CD8-positive, alpha-beta memory T cell (primary cell): ENCODE results near the gene UBE2D3. TPM values are rescaled to one million over a fixed set of nuclear protein-coding genes. Genes with fewer than 3 reads are reported as not detected.

Source experiments
- CTCF ChIA-PET: fragments of 350-600 bp; sonication (Branson Sonifier 250); formaldehyde crosslinking; loops from one replicate; lab custom pipeline; 2021; ENCODE audit warnings: antibody characterized with exemption; lab: Charles Lee
- POLR2A ChIA-PET: fragments of 350-600 bp; sonication (Branson Sonifier 250); formaldehyde crosslinking; loops from one replicate; lab custom pipeline; 2021; ENCODE audit warnings: antibody characterized with exemption; lab: Charles Lee
- DNase-seq, 5 donors: peaks; one replicate each; pipeline versions ENCODE4 v3.0.0 to v3.0.0-alpha.2; 2020 to 2022; ENCODE audit warnings: mixed read lengths in 1 of 5
- H3K27ac ChIP-seq: one replicate; pipeline ENCODE4 v1.7.0; 2013; ENCODE audit warnings: low read depth, mild to moderate bottlenecking, low read length, moderate library complexity
- H3K27me3 ChIP-seq: 2 replicates; pipeline ENCODE4 v1.7.0; 2013; ENCODE audit warnings: low read length, mild to moderate bottlenecking; ENCODE audit not compliant: insufficient read depth, poor library complexity, severe bottlenecking
- H3K36me3 ChIP-seq: 2 replicates; pipeline ENCODE4 v1.7.0; 2013; ENCODE audit warnings: mild to moderate bottlenecking, low read length, moderate library complexity; ENCODE audit not compliant: insufficient read depth
- H3K4me1 ChIP-seq: 2 replicates; pipeline ENCODE4 v1.7.0; 2013; ENCODE audit warnings: mild to moderate bottlenecking, low read length, moderate library complexity; ENCODE audit not compliant: insufficient read depth
- H3K4me3 ChIP-seq: 2 replicates; pipeline ENCODE4 v1.7.0; 2013; ENCODE audit warnings: mild to moderate bottlenecking, low read length
- H3K9me3 ChIP-seq: 2 replicates; pipeline ENCODE4 v1.7.0; 2013; ENCODE audit warnings: mild to moderate bottlenecking, low read length
- H3K27ac Mint-ChIP-seq, 8 donors: one replicate each; pipeline ENCODE4 v1.8.0; 2020 to 2021; ENCODE audit warnings: mixed read lengths in 8 of 8, mild to moderate bottlenecking in 6 of 8, inconsistent platforms in 3 of 8, moderate library complexity in 3 of 8
- H3K27me3 Mint-ChIP-seq, 2 donors: one replicate each; pipeline ENCODE4 v1.8.0; 2020 to 2021; ENCODE audit warnings: mixed read lengths in 2 of 2, mild to moderate bottlenecking in 1 of 2, moderate library complexity in 1 of 2
- H3K36me3 Mint-ChIP-seq, 3 donors: one replicate each; pipeline ENCODE4 v1.8.0; 2020 to 2021; ENCODE audit warnings: mixed read lengths in 3 of 3, inconsistent platforms in 1 of 3, mild to moderate bottlenecking in 1 of 3
- H3K4me1 Mint-ChIP-seq, 3 donors: one replicate each; pipeline ENCODE4 v1.8.0; 2020 to 2021; ENCODE audit warnings: mixed read lengths in 3 of 3, inconsistent platforms in 1 of 3, mild to moderate bottlenecking in 1 of 3
- H3K4me3 Mint-ChIP-seq, 7 donors: one replicate each; pipeline ENCODE4 v1.8.0; 2020 to 2021; ENCODE audit warnings: mixed read lengths in 7 of 7, mild to moderate bottlenecking in 6 of 7, moderate library complexity in 4 of 7, inconsistent platforms in 2 of 7
- H3K9me3 Mint-ChIP-seq, 5 donors: one replicate each; pipeline ENCODE4 v1.8.0; 2020 to 2022; ENCODE audit warnings: mixed read lengths in 5 of 5, mild to moderate bottlenecking in 3 of 5, moderate library complexity in 2 of 5, inconsistent platforms in 1 of 5
- polyA plus RNA-seq: library from polyadenylated mRNA; unstranded; fragments of 300-500 nt; fragmentation: Illumina TruSeq; gene quantifications from one replicate; pipeline ENCODE4 v1.2.3, GENCODE V29; 2021
- total RNA-seq, 2 experiments: library from RNA; stranded (reverse); gene quantifications; one replicate each; pipeline ENCODE4 v1.2.3, GENCODE V29; 2021

UBE2D3 gene
- total and polyA plus RNA-seq, 3 experiments from 2014 or later: 436 to 466 (median 452) TPM

GRCh38 chr4:102775805-102776204, 51.5 kb downstream of the UBE2D3 start:
- H3K4me3 Mint-ChIP-seq: no peak overlapping the region
- no peak overlapping the region for H3K27ac ChIP-seq
- no peaks in the 10 kb centered on the region for H3K9me3 ChIP-seq
- peaks cover 0 to 1% (median 0%) of the 10 kb centered on the region in 3 donors for H3K36me3 Mint-ChIP-seq
- H3K9me3 Mint-ChIP-seq: no peaks in the 10 kb centered on the region
- no peak overlapping the region for H3K4me3 ChIP-seq
- H3K27me3 Mint-ChIP-seq: peaks cover 8 to 16% of the 10 kb centered on the region in 2 donors
- no peaks in the 10 kb centered on the region for H3K4me1 Mint-ChIP-seq
- H3K36me3 ChIP-seq: no peaks in the 10 kb centered on the region
- no peak for DNase-seq
- POLR2A ChIA-PET: interaction anchor here (0.6 kb wide), 1 partner anchor 330 kb away, joined by 4 read pairs; no protein-coding TSS in a partner anchor
- no peak overlapping the region for H3K27ac Mint-ChIP-seq
- CTCF ChIA-PET: no interaction called here
- H3K27me3 ChIP-seq: no peaks in the 10 kb centered on the region
- no peaks in the 10 kb centered on the region for H3K4me1 ChIP-seq

GRCh38 chr4:102774254-102774653, 53.1 kb downstream of the UBE2D3 start:
- Histone ChIP-seq H3K27ac (no peak overlapping the region), H3K36me3 (no peaks in the 10 kb centered on the region), H3K4me3 (no peak overlapping the region), H3K9me3 (no peaks in the 10 kb centered on the region), H3K4me1 (no peaks in the 10 kb centered on the region), H3K27me3 (no peaks in the 10 kb centered on the region)
- H3K9me3 Mint-ChIP-seq: no peaks in the 10 kb centered on the region
- no peak overlapping the region for H3K27ac Mint-ChIP-seq
- no peak for DNase-seq
- H3K4me3 Mint-ChIP-seq: no peak overlapping the region
- H3K27me3 Mint-ChIP-seq: peaks cover 4 to 11% of the 10 kb centered on the region in 2 donors
- H3K36me3 Mint-ChIP-seq: no peaks in the 10 kb centered on the region
- ChIA-PET POLR2A (interaction anchor here (0.5 kb wide), 1 partner anchor 343 kb away, joined by 3 read pairs; no protein-coding TSS in a partner anchor), CTCF (no interaction called here)
- no peaks in the 10 kb centered on the region for H3K4me1 Mint-ChIP-seq

GRCh38 chr4:102772738-102773340, 54.5 kb downstream of the UBE2D3 start:
- H3K36me3 ChIP-seq: no peaks in the 10 kb centered on the region
- Mint-ChIP-seq H3K4me3 (no peak overlapping the region), H3K27ac (no peak overlapping the region), H3K27me3 (peaks cover 4 to 11% of the 10 kb centered on the region in 2 donors), H3K9me3 (no peaks in the 10 kb centered on the region), H3K4me1 (no peaks in the 10 kb centered on the region), H3K36me3 (no peaks in the 10 kb centered on the region)
- H3K9me3 ChIP-seq: no peaks in the 10 kb centered on the region
- H3K27me3 ChIP-seq: no peaks in the 10 kb centered on the region
- H3K4me1 ChIP-seq: no peaks in the 10 kb centered on the region
- CTCF ChIA-PET: no interaction called here
- H3K27ac ChIP-seq: no peak overlapping the region
- POLR2A ChIA-PET: no interaction called here
- H3K4me3 ChIP-seq: no peak overlapping the region
- no peak for DNase-seq

- Mint-ChIP-seq H3K27me3 (peaks cover 4 to 13% of the 10 kb centered on the region in 2 donors), H3K4me3 (no peak overlapping the region), H3K36me3 (peaks cover 0 to 8% (median 3%) of the 10 kb centered on the region in 3 donors), H3K4me1 (peaks cover 12 to 18% (median 18%) of the 10 kb centered on the region in 3 donors), H3K27ac (no peak overlapping the region), H3K9me3 (no peaks in the 10 kb centered on the region)
- Histone ChIP-seq H3K4me1 (peaks cover 8% of the 10 kb centered on the region), H3K36me3 (no peaks in the 10 kb centered on the region), H3K9me3 (no peaks in the 10 kb centered on the region), H3K27ac (no peak overlapping the region), H3K4me3 (no peak overlapping the region), H3K27me3 (no peaks in the 10 kb centered on the region)
- ChIA-PET POLR2A (no interaction called here), CTCF (no interaction called here)
- no peak for DNase-seq
These were observed 62.5 kb downstream of the UBE2D3 start for GRCh38 chr4:102764901-102765300.

GRCh38 chr4:102761906-102762305, 65.4 kb downstream of the UBE2D3 start:
- Mint-ChIP-seq H3K27me3 (peaks cover 4 to 13% of the 10 kb centered on the region in 2 donors), H3K4me1 (peaks cover 32 to 48% (median 45%) of the 10 kb centered on the region in 3 donors), H3K4me3 (peak overlapping the region; percentile 90 to 98 (median 95)), H3K27ac (peak overlapping the region in 3 of 8 donors; percentile 51 to 96 (median 89)), H3K36me3 (peaks cover 0 to 8% (median 3%) of the 10 kb centered on the region in 3 donors), H3K9me3 (peaks cover 0 to under 1% (median 0%) of the 10 kb centered on the region in 5 donors)
- Histone ChIP-seq H3K27me3 (no peaks in the 10 kb centered on the region), H3K9me3 (no peaks in the 10 kb centered on the region), H3K4me1 (peaks cover 19% of the 10 kb centered on the region), H3K4me3 (no peak overlapping the region), H3K36me3 (no peaks in the 10 kb centered on the region), H3K27ac (no peak overlapping the region)
- CTCF ChIA-PET: interaction anchor here (1.0 to 1.5 kb wide), 3 partner anchors 39 to 136 kb away, joined by 3 to 5 read pairs (median 4); partner anchors contain the start of gene UBE2D3
- POLR2A ChIA-PET: interaction anchor here (1.4 to 2.0 kb wide), 3 partner anchors 64 to 417 kb away, joined by 3 to 52 read pairs (median 17); partner anchors contain the start of genes CISD2 and UBE2D3
- DNase-seq: no peak

GRCh38 chr4:102761296-102761701, 66.1 kb downstream of the UBE2D3 start:
- Mint-ChIP-seq H3K27ac (peak overlapping the region; percentile 51 to 96 (median 88)), H3K4me3 (peak overlapping the region; percentile 90 to 98 (median 95)), H3K9me3 (peaks cover 0 to 2% (median 0%) of the 10 kb centered on the region in 5 donors), H3K4me1 (peaks cover 32 to 51% (median 48%) of the 10 kb centered on the region in 3 donors), H3K36me3 (peaks cover 0 to 8% (median 5%) of the 10 kb centered on the region in 3 donors), H3K27me3 (peaks cover 4 to 13% of the 10 kb centered on the region in 2 donors)
- CTCF ChIA-PET: interaction anchor here (0.8 to 1.5 kb wide), 6 partner anchors 14 to 246 kb away, joined by 3 to 5 read pairs (median 4); partner anchors contain the start of gene UBE2D3
- DNase-seq: no peak
- POLR2A ChIA-PET: interaction anchor here (0.9 to 2.0 kb wide), 7 partner anchors 56 to 417 kb away, joined by 3 to 52 read pairs (median 5); partner anchors contain the start of genes CISD2 and UBE2D3
- H3K36me3 ChIP-seq: no peaks in the 10 kb centered on the region
- H3K27me3 ChIP-seq: no peaks in the 10 kb centered on the region
- no peaks in the 10 kb centered on the region for H3K9me3 ChIP-seq
- peak overlapping the region; percentile 55 for H3K27ac ChIP-seq
- H3K4me3 ChIP-seq: peak overlapping the region; percentile 87
- H3K4me1 ChIP-seq: peaks cover 19% of the 10 kb centered on the region

- peak within 1 kb of the TSS; percentile 87 for H3K4me3 ChIP-seq
- peaks cover 19% of the 10 kb centered on the region for H3K4me1 ChIP-seq
- H3K9me3 ChIP-seq: no peaks in the 10 kb centered on the region
- CTCF ChIA-PET: interaction anchor here (0.8 to 1.5 kb wide), 6 partner anchors 14 to 247 kb away, joined by 3 to 5 read pairs (median 4); partner anchors contain the start of gene UBE2D3
- Mint-ChIP-seq H3K27ac (peak within 1 kb of the TSS; percentile 51 to 96 (median 93)), H3K36me3 (peaks cover 0 to 8% (median 7%) of the 10 kb centered on the region in 3 donors), H3K27me3 (peaks cover 4 to 13% of the 10 kb centered on the region in 2 donors), H3K4me3 (peak within 1 kb of the TSS; percentile 90 to 98 (median 95)), H3K9me3 (peaks cover 0 to 2% (median 0%) of the 10 kb centered on the region in 5 donors), H3K4me1 (peaks cover 32 to 55% (median 53%) of the 10 kb centered on the region in 3 donors)
- no peaks in the 10 kb centered on the region for H3K36me3 ChIP-seq
- H3K27ac ChIP-seq: peak within 1 kb of the TSS; percentile 55
- POLR2A ChIA-PET: interaction anchor here (0.9 to 2.0 kb wide), 7 partner anchors 56 to 416 kb away, joined by 3 to 52 read pairs (median 5); partner anchors contain the start of genes CISD2 and UBE2D3
- H3K27me3 ChIP-seq: no peaks in the 10 kb centered on the region
- DNase-seq: peak; percentile 77 to 88 (median 80)
These were observed 66.6 kb downstream of the UBE2D3 start, which contains the start of gene MANBA for GRCh38 chr4:102760645-102761295. MANBA (minus strand) TSS chr4:102760968; CDS start chr4:102760894, 74 bp downstream.
